Measurements from ENCODE around the gene CDYL. TPM values are rescaled to one million over a fixed set of nuclear protein-coding genes. Genes with fewer than 3 reads are reported as not detected.

Gene CDYL
- polyA plus RNA-seq, 3 donors, result 2.9 to 21.2 (median 4.2) TPM

GRCh38 chr6:4840169-4840568 lies 64.0 kb downstream of the CDYL start:
- Mint-ChIP-seq H3K27ac (peak overlapping the region in 1 of 7 donors; percentile 57), H3K27me3 (ENCODE audit: low read depth in 3 of 3) (peaks cover 0 to 4% (median 0%) of the 10 kb centered on the region in 3 donors), H3K4me3 (no peak overlapping the region), H3K36me3 (peaks cover 16 to 28% of the 10 kb centered on the region in 2 donors), H3K9me3 (peaks cover 37 to 68% (median 47%) of the 10 kb centered on the region in 7 donors), H3K4me1 (no peaks in the 10 kb centered on the region)
- H3K27me3 ChIP-seq (ENCODE audit: control insufficient read depth in 2 of 2, insufficient read depth in 2 of 2, low read length in 2 of 2), result no peaks in the 10 kb centered on the region
- H3K4me1 ChIP-seq (ENCODE audit: control insufficient read depth in 1 of 2, insufficient read depth in 2 of 2, low read length in 2 of 2), result no peaks in the 10 kb centered on the region
- H3K27ac ChIP-seq (ENCODE audit: low read depth in 1 of 2, low read length in 2 of 2), result no peak overlapping the region
- intact Hi-C loops (cut with micrococcal nuclease), result no loop called here
- no peak overlapping the region for H2AFZ ChIP-seq (ENCODE audit: insufficient read depth, low read depth, low read length, poor library complexity, severe bottlenecking)
- no peak overlapping the region for H3K4me2 ChIP-seq (replicated peaks; ENCODE audit: extremely low read depth, low read length, poor library complexity, severe bottlenecking)
- H3K9me3 ChIP-seq (replicated peaks in 1 of 2; ENCODE audit: control insufficient read depth in 1 of 2, insufficient read depth in 1 of 2, low read length in 2 of 2), result peaks cover 37 to 45% of the 10 kb centered on the region in 2 donors
- H4K20me1 ChIP-seq (ENCODE audit: insufficient read depth, low read length), result peaks cover 61% of the 10 kb centered on the region
- no peak for DNase-seq
- peaks cover 89% of the 10 kb centered on the region for H3K79me2 ChIP-seq (ENCODE audit: insufficient read depth, low read length)
- 92% methylated on average over 2 of the region's 3 CpGs for WGBS (ENCODE audit: insufficient coverage)
- H3K4me3 ChIP-seq (replicated peaks in 1 of 3; ENCODE audit: low read depth in 2 of 3, low read length in 3 of 3), result no peak overlapping the region
- no peak for TF ChIP-seq CTCF (IDR thresholded peaks at IDR 0.05)
- H3K36me3 ChIP-seq (replicated peaks in 1 of 2; ENCODE audit: control insufficient read depth in 1 of 2, insufficient read depth in 2 of 2, low read length in 2 of 2), result no peaks in the 10 kb centered on the region
- H3K9ac ChIP-seq (ENCODE audit: insufficient read depth, low read length, poor library complexity, severe bottlenecking), result no peak overlapping the region

- Histone ChIP-seq H3K36me3 (replicated peaks in 1 of 2; ENCODE audit: control insufficient read depth in 1 of 2, insufficient read depth in 2 of 2, low read length in 2 of 2) (no peaks in the 10 kb centered on the region), H3K4me1 (ENCODE audit: control insufficient read depth in 1 of 2, insufficient read depth in 2 of 2, low read length in 2 of 2) (no peaks in the 10 kb centered on the region), H3K4me2 (replicated peaks; ENCODE audit: extremely low read depth, low read length, poor library complexity, severe bottlenecking) (no peak overlapping the region), H3K4me3 (replicated peaks in 1 of 3; ENCODE audit: low read depth in 2 of 3, low read length in 3 of 3) (no peak overlapping the region), H3K27ac (ENCODE audit: low read depth in 1 of 2, low read length in 2 of 2) (no peak overlapping the region), H2AFZ (ENCODE audit: insufficient read depth, low read depth, low read length, poor library complexity, severe bottlenecking) (no peak overlapping the region), H3K9ac (ENCODE audit: insufficient read depth, low read length, poor library complexity, severe bottlenecking) (no peak overlapping the region), H3K9me3 (replicated peaks in 1 of 2; ENCODE audit: control insufficient read depth in 1 of 2, insufficient read depth in 1 of 2, low read length in 2 of 2) (peaks cover 8 to 27% of the 10 kb centered on the region in 2 donors), H3K27me3 (ENCODE audit: control insufficient read depth in 2 of 2, insufficient read depth in 2 of 2, low read length in 2 of 2) (no peaks in the 10 kb centered on the region), H3K79me2 (ENCODE audit: insufficient read depth, low read length) (peaks cover 96% of the 10 kb centered on the region), H4K20me1 (ENCODE audit: insufficient read depth, low read length) (peaks cover 73% of the 10 kb centered on the region)
- Mint-ChIP-seq H3K36me3 (peaks cover 8 to 16% of the 10 kb centered on the region in 2 donors), H3K27me3 (ENCODE audit: low read depth in 3 of 3) (peaks cover 0 to 2% (median 0%) of the 10 kb centered on the region in 3 donors), H3K27ac (no peak overlapping the region), H3K4me1 (no peaks in the 10 kb centered on the region), H3K9me3 (peaks cover 16 to 38% (median 28%) of the 10 kb centered on the region in 7 donors), H3K4me3 (peak overlapping the region in 1 of 2 donors; percentile 28)
- 96% methylated on average over 5 of the region's 7 CpGs for WGBS (ENCODE audit: insufficient coverage)
- no peak for DNase-seq
- intact Hi-C loops (cut with micrococcal nuclease), result no loop called here
- TF ChIP-seq CTCF (IDR thresholded peaks at IDR 0.05), result peak; percentile 25
These were observed 67.9 kb downstream of the CDYL start for GRCh38 chr6:4844108-4844507.
